GM10266 (cell line): Measurements from ENCODE around the gene PRKAR1B.

ENCODE experiments used
- DNase-seq: peaks from one replicate; pipeline ENCODE4 v3.0.0; 2012; ENCODE audit errors: extremely low spot score
- TF ChIP-seq, protein P1 (sequence below): IDR thresholded peaks from 2 replicates; pipeline ENCODE4 v1.5.1; 2012; ENCODE audit warnings: mild to moderate bottlenecking, low read depth; ENCODE audit not compliant: control insufficient read depth, insufficient read depth; ENCODE audit errors: missing control alignments

PRKAR1B gene

DNA sequence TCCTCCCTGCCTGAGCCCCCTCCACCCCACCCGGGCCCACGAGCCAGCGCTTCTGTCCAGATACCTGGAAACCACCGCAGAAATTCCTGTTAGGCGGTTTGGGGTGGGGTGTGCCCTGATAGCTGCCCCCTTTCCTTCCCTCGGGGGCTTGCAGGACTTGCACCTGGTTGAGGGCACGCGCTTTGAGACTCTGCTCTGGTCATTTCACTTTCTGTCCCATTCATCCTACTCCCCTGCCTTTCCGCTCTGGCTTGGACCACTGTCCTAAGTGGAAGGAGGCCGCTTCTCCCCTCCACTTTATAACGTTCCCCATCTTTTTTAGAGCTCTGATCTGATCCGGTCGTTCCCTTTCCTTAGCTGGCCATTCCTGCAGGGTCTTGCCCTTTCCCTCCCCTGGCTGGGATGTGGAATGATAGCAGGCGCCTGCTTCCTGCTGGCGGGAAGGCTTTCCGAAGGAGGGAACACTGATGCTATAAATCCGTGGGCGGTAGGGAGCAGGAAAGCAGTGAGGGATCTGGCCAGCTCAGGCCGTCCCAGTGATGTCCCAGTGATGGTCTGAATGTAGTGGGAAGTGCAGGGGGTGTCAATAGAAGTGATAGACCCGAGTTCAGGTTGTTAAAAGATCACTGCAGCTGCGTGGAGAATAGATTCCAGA, 852 bp upstream of the PRKAR1B start:
- TF ChIP-seq, protein P1, sequence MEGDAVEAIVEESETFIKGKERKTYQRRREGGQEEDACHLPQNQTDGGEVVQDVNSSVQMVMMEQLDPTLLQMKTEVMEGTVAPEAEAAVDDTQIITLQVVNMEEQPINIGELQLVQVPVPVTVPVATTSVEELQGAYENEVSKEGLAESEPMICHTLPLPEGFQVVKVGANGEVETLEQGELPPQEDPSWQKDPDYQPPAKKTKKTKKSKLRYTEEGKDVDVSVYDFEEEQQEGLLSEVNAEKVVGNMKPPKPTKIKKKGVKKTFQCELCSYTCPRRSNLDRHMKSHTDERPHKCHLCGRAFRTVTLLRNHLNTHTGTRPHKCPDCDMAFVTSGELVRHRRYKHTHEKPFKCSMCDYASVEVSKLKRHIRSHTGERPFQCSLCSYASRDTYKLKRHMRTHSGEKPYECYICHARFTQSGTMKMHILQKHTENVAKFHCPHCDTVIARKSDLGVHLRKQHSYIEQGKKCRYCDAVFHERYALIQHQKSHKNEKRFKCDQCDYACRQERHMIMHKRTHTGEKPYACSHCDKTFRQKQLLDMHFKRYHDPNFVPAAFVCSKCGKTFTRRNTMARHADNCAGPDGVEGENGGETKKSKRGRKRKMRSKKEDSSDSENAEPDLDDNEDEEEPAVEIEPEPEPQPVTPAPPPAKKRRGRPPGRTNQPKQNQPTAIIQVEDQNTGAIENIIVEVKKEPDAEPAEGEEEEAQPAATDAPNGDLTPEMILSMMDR, result no peak
- DNase-seq, result no peak

DNA sequence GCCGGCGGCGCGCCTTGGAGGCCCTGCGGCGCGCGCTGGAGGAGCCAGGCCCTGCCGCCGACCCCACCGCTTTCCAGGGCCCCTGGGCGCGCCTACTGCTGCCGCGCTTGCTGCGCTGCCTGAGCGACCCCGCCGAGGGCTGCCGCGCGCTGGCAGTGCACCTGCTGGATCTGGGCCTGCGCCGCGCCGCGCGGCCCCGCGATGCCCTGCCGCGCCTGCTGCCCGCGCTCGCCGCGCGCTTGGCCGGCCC, 302 bp downstream of the PRKAR1B start:
- TF ChIP-seq, protein P1, result no peak
- DNase-seq, result peak; percentile 62

DNA sequence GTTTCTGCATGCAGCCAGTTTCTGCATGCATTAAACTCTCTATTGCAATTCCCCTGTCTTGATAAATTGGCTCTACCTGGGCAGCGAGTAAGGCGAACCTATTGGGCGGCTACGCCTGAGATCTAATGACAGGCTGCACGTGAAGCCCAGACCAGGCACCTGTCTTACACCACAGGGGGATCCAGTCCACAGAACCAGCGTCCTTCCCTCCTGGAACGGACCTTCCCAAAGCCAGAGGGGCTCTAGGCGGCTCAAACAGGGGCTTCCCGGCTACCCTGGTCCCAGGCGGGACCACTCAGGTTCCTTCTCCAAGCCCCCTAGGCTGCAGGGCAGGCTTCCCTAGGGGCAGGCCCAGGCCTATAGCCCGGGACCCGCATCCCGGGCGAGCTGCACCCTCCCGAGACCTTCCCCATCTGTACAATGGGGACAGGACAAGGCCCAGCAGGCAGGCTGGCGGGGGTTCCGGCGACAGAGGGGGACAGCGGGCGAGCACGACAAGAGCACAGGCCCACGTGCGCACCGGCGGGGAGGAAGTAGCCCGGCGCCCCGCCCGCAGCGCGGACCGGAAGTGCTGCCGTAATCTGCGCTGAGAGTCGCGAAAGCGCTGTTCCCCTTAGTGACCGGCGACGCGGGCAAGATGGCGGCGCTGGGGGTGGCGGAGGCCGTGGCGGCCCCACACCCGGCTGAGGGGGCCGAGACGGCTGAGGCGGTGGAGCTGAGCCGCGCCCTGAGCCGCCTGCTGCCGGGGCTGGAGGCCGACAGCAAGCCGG, 812 bp downstream of the PRKAR1B start, which contains the start of gene DNAAF5:
Gene DNAAF5 (plus strand): TSS at position 616 of the 770 bp plus-strand sequence. CDS start 22 bp downstream, at position 638.
- TF ChIP-seq, protein P1, result no peak
- DNase-seq, result peak; percentile 96

DNA sequence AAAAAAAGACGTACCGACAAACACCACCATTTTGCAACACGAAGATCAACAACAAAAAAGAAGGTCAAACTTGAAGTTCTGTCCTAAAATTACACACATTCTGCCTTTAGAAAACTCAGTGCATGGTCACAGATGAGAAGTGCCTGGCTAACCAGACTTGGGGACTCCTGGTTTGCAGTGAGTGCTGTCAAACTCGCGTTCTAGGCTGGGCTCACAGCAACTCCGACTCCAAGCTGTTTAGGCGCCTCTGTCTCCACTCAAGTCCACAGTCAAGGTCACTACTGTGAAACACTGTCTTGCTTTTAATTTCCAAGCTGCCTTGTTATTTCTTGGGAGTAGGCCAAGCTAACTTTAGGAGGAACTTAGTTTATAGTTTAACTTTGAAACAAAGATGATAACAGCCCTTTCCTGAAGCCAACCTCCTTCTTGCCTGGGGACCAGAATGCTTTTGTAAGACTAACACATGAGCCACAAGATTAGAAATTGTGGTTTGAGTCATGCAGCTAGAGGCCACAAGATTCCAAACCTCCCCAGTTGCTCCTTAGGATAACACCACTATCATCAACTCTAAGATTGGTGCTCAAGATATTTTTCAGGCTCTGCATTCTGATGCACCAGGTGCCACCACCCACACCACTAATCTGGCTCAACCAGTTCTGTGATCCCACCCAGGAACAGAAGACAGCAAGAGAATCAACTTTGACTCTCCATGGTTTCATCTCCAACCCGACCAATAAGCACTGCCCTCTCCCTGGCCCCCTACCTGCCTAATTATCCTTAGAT, 1.7 kb downstream of the PRKAR1B start:
- TF ChIP-seq, protein P1, result no peak
- peak; percentile 10 for DNase-seq

DNA sequence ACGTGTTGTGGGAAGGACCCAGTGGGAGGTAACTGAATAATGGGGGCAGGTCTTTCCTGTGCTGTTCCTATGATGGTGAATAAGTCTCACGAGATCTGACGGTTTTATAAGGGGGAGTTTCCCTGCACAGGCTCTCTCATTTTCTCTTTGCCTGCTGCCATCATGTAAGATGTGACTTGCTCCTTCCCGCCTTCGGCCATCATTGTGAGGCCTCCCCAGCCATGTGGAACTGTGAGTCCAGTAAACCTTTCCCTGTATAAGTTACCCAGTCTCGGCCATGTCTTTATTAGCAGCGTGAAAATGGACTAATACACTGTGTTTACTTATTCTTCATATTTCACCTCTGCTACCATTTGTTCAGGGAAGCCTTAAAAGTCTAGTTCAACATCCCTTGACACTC, 2.8 kb downstream of the PRKAR1B start:
- no peak for DNase-seq
- TF ChIP-seq, protein P1, result no peak

DNA sequence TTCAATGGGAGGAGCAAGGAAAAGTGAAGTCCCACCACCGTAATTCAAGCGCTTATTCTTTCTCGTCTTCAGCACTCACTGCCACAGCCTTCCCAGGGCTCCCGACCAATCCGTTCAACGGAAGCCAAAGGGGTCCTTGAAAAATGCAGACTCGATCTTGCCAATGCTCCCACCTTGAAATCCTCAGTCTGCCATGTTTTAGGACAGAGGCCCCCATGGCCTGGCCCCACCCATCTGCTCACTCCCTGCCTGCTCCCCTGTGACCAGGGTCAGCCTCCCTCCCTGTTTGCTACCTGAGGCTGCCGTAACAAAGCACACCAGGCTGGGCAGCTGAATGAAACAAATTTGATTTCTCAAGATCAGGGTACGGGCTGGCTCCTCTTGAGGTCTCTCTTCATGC, 3.5 kb downstream of the PRKAR1B start:
- no peak for DNase-seq
- TF ChIP-seq, protein P1, result no peak
